GM21526 (cell line): ENCODE data around the gene APOBEC3G.
"Not testable (repeated sequence)": the region's sequence is repeated elsewhere in the genome, so short reads cannot be mapped to it uniquely, and the experiment has no call there.

Experiments used
- ATAC-seq: cut with Tn5 transposase; IDR thresholded peaks from one replicate; pipeline ENCODE4 v1.9.1; 2021; ENCODE audit warnings: moderate library complexity; ENCODE audit not compliant: unreplicated experiment, low FRiP score

Gene APOBEC3G

GRCh38 chr22:39066442-39067276, 10.4 kb upstream of the APOBEC3G start:
- ATAC-seq, result not testable (repeated sequence)

GRCh38 chr22:39068033-39068785, 8.9 kb upstream of the APOBEC3G start:
- no peak for ATAC-seq

- ATAC-seq, result no peak
Measured at GRCh38 chr22:39070186-39070585, 6.9 kb upstream of the APOBEC3G start.

- not testable (repeated sequence) for ATAC-seq
Measured at GRCh38 chr22:39072581-39072981, 4.5 kb upstream of the APOBEC3G start.

GRCh38 chr22:39073981-39074380, 3.1 kb upstream of the APOBEC3G start:
- no peak for ATAC-seq

GRCh38 chr22:39076155-39077025, 685 bp upstream of the APOBEC3G start:
- ATAC-seq, result not testable (repeated sequence)

GRCh38 chr22:39077912-39078311, 837 bp downstream of the APOBEC3G start:
- ATAC-seq, result not testable (repeated sequence)

- ATAC-seq, result no peak
Measured at GRCh38 chr22:39078329-39078728, 1.3 kb downstream of the APOBEC3G start.

GRCh38 chr22:39079054-39079637, 2.1 kb downstream of the APOBEC3G start:
- ATAC-seq, result not testable (repeated sequence)

GRCh38 chr22:39080052-39080762, 3.1 kb downstream of the APOBEC3G start:
- ATAC-seq, result no peak

- ATAC-seq, result no peak
Measured at GRCh38 chr22:39081016-39081415, 3.9 kb downstream of the APOBEC3G start.

- no peak for ATAC-seq
Measured at GRCh38 chr22:39081598-39081997, 4.5 kb downstream of the APOBEC3G start.

GRCh38 chr22:39083212-39084165, 6.4 kb downstream of the APOBEC3G start:
- ATAC-seq, result no peak

- no peak for ATAC-seq
Measured at GRCh38 chr22:39084666-39085065, 7.6 kb downstream of the APOBEC3G start.

GRCh38 chr22:39087098-39087497, 10.0 kb downstream of the APOBEC3G start:
- ATAC-seq, result no peak

GRCh38 chr22:39087881-39088684, 11.0 kb downstream of the APOBEC3G start:
- ATAC-seq, result no peak

- ATAC-seq, result no peak
Measured at GRCh38 chr22:39088685-39089032, 11.6 kb downstream of the APOBEC3G start.

GRCh38 chr22:39089928-39090327, 12.9 kb downstream of the APOBEC3G start:
- ATAC-seq, result no peak
